Vagina (tissue), 2 donors: ENCODE data around the gene ARPC1A.

Source experiments
- CTCF ChIP-seq, 3 experiments: fragments of 450-650 bp in 2 of 3; fragments of 200-600 bp in 1 of 3; sonication (generic) in 1 of 3; IDR thresholded peaks; one replicate each; pipeline ENCODE4 v1.5.1; 2017 to 2019; ENCODE audit warnings: antibody characterized with exemption in 3 of 3, mild to moderate bottlenecking in 2 of 3, moderate library complexity in 2 of 3
- POLR2A ChIP-seq, 2 donors: fragments of 450-650 bp; IDR thresholded peaks; one replicate each; pipeline ENCODE4 v1.6.1; 2017; ENCODE audit warnings: antibody characterized with exemption in 2 of 2, mild to moderate bottlenecking in 2 of 2, moderate library complexity in 2 of 2

- TF ChIP-seq POLR2A (IDR thresholded peaks at IDR 0.05) (no peak), CTCF (IDR thresholded peaks at IDR 0.05) (no peak)
These were observed 57.5 kb downstream of the ARPC1A start for GRCh38 chr7:99383203-99383602.
